Hematopoietic multipotent progenitor cell treated with erythropoietin and hydrocortisone succinate and interleukin-3 and kit ligand, for 8 days (in vitro differentiated cells): Measurements from ENCODE around the gene LMBRD1.
A peak's percentile ranks its signal among the peaks of the same experiment; 100 is the strongest.
"Not testable (repeated sequence)": the region's sequence is repeated elsewhere in the genome, so short reads cannot be mapped to it uniquely, and the experiment has no call there.

ENCODE experiments used
- DNase-seq: peaks from one replicate; pipeline ENCODE4 v3.0.0-alpha.2; 2015

Gene LMBRD1

DNA sequence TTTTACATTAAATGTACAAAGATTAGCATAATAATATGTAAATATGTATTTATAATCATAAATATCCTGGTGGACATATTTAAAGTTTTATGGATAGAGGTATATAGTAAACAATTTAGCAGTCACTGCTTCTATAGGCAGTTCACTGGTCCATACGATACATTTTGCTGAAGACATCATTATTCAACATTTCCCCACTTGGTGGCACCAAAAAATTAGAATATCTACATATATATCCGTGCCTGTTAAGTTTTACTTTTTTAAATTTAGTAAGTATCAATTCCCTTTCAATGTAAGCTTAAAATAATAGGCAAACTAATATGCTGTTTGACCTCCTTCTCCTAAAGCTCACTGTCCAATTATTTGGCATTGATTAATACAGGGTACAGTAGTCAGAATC lies 64.2 kb downstream of the LMBRD1 start:
- DNase-seq: peak; percentile 58

DNA sequence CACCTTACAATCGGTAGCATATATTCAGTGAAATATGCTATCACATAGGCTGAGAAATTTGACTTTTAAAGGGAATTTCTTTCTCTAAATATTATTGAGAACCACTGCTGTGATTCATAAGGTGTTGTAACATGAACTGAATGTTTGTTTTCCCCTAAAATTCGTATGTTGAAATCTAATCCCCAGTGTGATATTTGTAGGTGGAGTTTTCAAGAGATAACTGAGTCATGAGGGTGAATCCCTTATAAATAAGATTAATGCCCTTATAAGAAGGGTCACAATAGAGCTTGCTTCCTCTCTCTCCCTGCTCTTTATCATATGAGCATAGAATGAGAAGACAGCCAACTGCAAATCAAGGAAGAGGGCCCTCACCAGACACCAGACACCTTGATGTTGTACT lies 64.8 kb downstream of the LMBRD1 start:
- no peak for DNase-seq

DNA sequence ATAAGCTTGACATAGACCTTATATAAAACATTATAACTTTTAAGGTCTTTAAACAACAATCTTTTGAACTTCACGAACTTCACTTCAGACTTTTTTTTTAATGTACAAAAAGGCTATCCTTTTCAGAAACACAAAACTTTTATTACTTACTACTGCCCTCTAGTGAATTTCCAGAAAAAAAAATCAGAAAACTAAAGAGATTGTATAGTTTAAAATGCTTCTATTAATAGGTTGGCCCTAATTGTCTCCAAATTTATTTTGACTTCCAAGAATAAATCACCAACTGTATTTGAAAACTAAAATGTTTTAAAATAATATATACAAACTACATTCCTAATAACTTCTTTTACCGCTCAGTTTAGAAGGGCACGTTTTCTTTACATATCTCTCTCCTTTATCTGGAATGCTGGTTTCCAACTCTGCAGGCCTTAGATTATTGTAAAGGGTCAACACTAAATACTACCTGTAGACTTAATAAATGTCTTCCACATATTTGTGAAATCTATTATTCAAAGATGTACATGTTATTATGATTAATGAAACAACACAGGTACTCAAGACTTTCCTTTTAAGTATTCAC lies 66.8 kb downstream of the LMBRD1 start:
- DNase-seq: peak; percentile 14

DNA sequence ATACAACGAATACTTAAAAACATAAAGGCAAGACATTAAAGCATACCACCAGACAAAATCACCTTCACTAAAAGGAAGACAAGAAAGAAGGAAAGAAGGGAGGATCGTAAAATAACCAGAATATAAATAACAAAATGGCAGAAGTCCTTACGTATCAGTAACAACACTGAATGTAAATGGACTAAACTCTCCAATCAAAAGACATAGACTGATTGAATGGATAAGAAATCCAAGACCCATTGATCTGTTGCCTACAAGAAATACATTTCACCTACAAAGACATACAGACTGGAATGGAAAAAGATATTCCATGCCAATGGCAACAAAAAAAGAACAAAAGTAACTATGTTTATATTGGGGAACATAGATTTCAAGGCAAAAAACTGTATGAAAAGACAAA lies 74.1 kb downstream of the LMBRD1 start:
- DNase-seq: no peak

DNA sequence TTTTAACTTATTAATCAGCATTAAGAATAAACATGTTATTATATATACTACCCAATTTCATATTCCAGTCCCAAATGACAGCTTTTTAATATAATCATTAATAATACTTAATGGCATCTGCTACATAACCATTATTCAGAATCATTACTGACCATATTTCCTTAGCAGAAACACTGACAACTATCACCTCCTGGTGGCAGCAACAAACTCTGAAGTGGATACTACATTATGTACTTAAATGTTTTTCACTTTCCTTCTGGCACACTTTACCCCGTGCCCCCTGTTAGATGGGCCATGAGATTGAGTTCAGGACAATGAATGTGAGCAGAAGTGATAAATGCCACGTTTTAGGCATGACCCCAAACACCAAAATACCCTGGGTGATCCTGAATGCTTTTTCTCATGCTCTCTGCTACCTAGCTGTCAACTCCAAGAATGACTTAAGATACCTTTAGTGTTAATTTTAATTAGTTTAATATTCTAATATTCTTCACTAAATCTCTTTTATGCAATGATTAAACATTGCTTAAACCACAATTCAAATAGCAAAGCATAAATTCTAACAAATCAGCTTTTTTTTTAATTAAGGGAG lies 77.1 kb downstream of the LMBRD1 start:
- peak; percentile 49 for DNase-seq

DNA sequence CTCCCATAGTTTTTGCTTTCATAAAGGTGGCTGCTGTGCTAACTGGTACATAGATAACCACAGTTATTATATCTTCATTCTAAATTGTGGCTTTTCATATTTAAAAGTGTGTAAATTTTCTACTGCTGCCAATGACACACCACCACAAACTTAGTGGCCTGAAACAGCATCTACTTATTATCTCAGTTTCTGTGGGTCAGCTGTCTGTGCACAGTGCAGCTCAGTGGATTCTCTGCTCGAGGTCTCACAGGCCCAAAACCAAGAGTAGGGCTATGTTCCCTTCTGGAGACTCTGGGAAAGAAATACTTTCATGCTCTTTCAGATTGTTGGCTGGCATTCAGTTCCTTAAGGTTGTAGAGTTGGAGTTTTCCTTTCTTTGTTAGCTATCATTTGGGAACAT lies 90.1 kb downstream of the LMBRD1 start:
- no peak for DNase-seq

DNA sequence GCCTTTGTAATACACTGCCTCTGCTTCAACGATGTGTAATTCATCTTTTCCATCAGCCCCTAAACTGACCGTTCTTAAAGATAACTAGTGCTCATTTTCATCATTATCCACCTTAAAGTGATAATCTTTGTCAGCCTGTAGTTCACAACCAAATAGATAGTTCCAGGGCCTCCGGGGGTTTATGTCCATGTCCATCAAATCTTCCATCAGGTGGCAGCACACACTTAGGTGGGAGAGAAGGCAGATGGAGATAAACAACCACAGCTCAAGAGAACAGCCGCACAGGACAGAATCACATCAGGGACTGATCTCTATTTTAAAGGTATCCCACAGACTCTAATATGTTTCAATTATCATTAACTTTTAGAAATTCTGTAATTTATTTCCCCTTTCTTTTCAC lies 90.9 kb downstream of the LMBRD1 start:
- no peak for DNase-seq

DNA sequence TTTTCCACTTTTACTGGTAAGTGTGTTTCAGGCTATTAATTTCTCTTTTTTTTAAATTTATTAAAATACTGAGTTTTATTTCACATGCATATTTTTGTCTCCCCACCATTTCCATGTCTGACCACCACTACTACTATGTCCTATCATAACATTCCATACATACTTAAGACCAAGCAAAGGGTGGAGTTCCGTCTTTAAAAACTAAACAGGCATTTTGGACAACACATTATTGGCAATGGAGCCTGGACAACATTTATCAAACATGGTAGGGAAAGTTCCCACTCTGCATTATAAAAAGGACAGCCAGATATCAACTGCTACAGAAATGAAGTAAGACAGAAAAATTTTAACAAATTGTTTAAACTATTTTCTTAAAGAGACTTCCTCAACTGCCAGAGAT lies 91.9 kb downstream of the LMBRD1 start:
- DNase-seq: no peak

DNA sequence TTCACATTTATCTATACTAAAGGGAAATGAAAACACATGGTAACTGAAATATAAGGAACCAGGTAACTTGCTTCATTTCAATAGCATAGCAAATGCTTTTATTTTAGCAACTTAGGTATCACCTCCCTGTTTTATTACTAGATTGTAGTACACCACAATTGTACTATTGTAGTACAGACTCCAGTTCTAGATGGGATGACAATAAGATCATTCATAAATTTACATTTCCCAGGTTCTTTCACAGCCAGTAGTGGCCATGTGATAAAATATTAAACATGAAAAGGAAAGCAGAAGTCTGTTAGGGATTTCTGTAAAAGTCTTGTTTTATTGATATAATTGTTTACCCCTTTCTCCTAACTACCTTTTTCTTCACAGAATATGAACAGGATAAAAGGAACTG lies 97.2 kb downstream of the LMBRD1 start:
- DNase-seq: no peak

DNA sequence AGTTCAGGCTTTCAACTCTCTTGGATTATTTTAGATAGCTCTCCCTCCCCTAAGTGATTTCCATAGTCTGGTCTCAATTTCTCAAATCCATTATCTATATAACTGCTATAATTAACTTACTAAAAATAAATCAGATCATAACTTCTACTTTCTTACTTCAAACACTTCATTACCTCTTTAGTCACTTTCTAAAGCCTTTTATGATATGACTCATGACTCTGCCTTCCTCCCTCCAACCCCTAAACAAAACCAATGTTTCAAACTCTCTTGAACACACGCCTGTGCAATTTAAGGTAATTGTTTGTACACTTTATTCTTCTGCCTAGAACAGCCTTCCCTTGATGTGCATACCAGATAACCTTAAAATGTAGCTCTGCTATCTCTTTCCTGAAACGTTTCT lies 100.5 kb downstream of the LMBRD1 start:
- DNase-seq: no peak

DNA sequence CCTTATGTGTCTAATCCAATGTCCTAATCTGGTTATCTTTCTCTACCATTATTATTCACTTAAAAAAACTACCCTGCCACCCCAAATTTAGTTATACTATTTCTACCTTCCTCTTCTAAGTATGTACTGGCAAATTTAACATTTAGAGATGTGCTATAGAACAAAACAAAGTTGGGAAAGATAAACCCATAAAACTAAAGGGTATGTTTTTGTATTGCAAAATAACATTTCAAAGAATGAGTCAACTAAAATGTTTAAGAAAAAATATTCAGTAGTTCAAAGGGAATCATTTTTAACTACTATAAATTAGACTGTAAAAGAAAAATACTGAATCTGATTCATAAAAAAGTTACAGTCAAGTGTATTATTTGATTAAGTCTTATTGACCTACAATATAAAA lies 103.0 kb downstream of the LMBRD1 start:
- no peak for DNase-seq

DNA sequence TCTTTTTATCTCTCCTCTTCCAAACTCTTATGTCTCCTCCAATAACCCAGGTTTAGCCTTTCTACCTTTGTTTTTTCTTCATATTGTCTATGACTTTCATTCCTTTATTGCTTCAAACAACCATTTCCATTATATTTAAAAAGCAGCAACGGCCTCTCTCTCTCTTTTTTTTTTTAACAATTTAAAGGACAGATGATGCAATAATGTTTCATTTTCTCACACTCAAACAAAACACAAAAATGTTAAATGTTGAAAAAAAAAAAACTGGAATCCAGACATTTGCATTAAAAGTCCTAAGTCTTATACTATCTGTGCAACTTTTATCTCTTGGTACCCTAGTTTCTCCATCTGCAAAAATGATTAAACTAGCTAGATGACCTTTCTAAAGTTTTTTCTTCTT lies 105.8 kb downstream of the LMBRD1 start:
- no peak for DNase-seq

DNA sequence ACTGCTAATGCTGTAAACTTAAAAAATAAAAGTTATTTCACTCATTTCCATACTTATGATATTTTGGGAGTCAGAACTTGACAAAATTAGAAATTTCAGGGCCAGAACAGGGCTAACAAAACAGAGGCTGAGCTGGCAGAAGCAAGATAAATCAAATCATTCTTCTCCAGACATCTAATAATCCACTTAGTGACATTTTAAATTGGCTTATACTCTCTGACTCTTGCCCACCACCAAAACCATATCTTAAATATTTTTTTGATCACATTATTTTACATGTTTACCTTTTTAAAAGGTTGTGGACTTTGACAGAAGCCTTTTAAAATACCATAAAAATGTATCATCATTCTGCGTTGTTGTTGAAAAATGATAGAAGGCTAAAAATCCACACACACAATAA lies 116.5 kb downstream of the LMBRD1 start:
- no peak for DNase-seq

DNA sequence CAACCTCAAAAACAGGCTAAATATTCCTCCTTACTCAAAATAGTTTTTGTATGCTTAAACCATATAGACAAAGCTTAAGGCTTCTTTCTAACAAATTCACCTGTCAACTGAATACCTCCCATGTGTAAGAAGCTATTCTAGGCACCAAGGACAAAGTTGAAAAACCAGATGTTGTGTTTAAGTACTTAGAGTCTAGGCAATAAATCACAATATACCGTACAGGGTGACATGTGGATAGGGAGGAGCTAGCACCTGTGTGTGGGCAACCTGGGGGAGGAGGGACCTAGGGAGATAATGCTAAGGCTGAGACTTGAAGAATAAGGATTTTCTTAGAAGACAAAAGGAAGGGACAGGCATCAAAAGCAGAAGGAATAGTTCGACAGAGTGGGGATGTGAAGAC lies 123.5 kb downstream of the LMBRD1 start:
- no peak for DNase-seq

DNA sequence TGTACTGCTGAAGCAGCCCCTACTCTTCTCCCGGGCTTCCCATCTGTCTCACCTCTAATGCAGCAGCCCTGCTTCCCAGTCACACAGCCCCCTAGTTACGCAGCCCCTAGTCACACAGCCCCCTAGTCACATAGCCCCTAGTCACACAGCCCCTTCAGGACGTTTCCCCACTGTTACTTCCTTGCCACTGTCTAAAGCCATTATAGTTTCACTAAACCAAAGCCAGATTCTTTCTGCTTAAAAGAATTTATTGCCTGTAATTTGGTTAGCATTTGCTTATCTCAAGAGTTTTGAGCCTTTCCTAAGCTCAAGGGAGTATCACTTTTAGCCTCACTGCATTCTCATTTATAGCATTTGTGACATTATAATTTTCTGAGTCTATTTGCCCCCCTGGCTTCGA lies 127.9 kb downstream of the LMBRD1 start:
- DNase-seq: no peak

DNA sequence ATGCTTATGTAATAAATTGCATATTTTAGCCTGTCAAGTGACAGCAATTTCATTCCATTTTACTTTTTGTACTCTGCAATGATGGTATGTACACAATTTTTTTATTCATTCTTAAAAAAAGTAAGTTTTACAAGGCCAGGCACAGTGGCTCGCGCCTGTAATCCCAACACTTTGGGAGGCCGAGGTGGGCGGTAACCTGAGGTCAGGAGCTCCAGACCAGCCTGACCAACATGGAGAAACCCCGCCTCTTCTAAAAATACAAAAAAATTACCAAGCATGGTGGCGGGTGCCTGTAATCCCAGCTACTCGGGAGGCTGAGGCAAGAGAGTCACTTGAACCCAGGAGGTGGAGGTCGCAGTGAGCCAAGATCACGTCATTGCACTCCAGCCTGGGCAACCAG lies 130.0 kb downstream of the LMBRD1 start:
- not testable (repeated sequence) for DNase-seq

DNA sequence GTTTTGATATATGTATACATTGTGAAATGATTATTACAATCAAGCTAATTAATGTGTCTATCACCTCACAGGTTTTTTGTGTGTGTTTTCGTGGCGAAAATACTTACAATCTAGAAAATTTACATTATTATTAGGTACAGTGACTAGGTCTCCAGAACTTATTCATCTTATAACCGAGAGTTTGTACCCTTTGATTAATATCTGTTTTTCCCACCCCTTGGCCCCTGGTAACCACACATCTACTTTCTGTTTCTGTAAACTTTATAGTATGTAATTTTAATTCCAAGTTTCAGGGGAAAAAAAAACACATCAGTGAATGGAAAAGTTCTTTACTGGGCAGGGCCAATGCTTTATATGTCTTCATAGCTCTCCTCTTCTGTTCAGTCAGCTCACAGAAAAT lies 131.4 kb downstream of the LMBRD1 start:
- no peak for DNase-seq

DNA sequence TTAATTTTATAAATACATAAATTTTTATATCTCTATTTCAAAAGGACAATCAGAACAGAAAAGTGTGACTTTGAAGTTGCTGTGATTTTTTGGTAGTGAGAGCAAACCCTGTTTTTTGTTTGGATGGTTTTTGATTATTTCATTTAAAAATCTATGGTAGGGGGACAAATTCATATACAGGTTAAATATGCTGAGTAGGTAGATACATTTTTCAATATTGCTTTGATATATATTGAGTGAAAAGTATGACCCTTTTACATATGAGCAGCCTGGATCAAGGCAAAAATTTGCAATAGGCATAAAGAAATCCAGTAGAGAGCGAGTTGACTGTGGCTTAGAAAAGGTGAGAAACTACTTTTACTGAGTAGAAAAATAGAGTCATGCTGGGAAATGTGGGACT lies 132.3 kb downstream of the LMBRD1 start:
- DNase-seq: no peak

DNA sequence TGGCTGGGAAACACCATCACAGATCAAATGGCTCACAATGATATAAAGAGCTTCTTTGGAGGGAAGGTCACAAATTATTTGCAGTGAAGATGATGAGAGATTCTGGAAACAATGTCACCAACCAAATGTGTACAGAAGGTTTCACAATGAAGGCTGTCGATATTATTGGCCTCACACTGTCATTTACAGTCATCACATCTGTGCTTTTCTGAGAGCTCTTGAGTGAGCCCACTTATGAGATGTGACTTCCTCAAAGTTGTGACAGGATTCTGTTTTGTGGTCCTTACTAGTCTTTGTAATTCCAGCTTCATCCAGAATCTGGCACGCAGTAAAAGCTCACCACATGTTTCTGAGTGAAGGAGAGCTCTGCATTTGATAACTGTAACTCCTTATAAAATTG lies 133.6 kb downstream of the LMBRD1 start:
- no peak for DNase-seq

DNA sequence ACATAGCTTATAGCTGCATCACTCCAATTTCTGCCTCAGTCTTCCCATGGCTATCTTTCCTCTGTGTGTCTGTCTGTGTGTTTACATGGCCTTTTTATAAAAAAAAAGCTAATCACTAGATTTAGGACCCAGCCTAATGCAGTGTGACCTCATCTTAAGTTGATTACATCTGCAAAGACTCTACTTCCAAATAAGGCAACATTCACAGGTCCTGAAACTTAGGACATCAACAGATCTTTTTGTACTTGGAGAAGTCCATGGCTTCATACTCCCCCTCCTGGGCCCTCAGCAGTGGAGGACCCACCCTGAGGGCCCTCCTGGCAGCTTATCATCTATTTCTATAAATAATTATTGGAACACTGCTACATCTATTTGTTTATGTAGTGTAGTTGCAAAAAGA lies 146.1 kb downstream of the LMBRD1 start:
- DNase-seq: no peak

DNA sequence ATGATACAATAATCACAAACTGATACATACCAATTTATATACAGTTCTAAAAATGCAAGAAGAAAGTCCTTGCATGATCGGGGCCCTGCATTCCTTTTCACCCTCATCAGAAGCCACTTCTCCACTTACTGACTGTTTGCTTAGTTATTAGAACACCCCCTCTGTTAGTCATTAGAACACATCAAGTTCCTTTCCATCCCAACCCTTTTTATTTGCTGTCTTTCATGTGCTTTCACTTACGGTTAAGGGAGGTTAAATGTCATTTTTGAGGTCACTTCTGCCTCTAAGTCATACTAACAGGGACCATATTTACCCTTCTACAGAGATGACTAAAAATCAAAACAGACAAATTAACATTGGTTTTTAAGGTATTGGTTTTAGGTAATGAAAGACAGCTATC lies 149.1 kb downstream of the LMBRD1 start:
- DNase-seq: no peak

DNA sequence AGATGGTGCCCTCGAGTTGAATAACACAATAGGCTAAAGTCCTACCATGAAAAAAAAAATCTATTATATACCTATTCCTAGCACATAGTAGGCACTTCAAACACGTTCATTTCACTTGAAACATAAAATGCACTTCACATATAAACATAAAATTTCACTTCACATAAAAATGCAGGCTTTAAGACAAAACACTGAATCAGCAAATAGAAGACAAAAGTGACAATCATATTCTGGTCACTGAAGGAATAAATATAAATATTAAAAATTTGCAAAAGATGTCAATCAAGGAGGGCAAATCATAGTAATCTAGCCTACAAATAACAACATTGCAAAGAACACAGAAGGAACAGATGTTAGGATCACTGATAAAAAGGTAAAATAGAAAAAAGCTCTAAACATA lies 153.1 kb downstream of the LMBRD1 start:
- DNase-seq: no peak

DNA sequence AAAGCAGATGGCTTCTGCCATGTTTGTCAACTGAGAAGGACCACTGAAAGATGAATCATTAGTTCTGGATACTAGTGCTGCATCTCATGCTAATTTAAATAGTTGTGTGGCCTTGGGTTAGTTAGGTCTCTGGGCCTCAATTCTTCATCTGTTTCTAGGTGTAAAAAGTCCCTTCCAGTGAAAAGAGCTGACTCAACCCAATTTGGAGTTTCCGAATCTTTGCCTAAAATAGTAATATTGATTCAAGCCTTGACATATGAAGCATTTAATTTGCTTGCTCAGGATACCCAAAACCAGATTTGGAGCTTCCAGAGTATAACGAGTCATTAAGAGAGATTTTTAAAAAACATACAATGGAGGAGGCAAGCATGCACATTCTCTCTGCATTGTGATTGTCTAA lies 163.9 kb downstream of the LMBRD1 start:
- no peak for DNase-seq

DNA sequence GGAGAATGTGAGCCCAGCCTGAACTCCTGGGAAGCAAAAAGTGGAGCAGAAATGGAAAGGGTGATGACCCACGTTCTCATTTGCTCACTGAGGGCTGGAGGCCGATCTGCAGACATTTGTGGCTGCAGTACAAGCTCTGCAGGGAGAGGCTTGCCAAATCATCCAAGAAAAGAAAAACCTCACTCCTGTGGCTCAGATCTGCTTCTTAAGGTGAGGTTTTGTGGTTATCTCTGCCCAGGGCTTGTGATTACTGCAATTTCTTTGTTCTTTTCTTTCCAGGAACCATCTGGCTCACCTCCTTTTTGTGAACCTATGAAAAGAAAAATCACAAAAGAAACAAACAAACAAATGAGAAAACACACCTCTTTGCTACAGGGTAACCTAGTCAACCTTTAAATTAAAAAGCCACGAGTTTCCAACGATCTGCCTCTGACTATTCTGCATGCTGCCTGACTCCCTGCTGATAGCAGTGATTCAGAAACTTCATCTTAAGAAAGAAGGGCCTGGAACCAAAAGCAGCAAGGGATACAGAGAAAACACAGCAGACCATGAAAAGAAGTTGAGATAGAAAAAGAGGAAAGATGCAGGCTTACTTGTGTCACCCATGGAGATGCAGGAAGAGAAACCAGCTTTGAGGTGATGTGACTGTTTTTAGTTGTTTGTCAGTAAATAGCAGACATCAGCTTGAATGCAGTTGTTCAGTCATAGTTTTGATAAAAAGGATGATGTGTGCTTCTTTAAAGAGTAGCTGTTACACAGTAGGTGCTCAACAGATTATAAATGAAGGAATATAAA lies 165.1 kb downstream of the LMBRD1 start:
- DNase-seq: no peak

DNA sequence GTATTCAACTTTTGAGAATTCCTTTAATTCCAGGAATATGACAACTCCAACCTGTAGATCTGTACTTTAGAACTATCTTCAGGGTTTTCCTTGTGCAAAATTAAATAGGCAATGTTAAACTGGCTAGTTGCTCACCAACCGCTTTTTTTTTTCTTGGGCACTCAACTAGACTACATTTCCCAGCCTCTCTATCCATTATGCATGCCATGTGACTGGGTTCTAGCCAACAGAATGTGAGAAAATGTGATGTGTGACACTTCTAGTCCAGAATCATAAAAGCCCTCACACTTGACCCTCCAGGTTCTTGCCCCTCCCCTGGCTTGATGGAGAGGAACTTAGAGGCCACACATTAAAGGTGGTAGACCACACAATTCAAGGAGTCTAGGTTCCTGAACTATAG lies 166.0 kb downstream of the LMBRD1 start:
- DNase-seq: no peak
